ENCODE measurements around the gene WBP2. TPM values are rescaled to one million over a fixed set of nuclear protein-coding genes. Genes with fewer than 3 reads are reported as not detected.

The WBP2 gene
- total and polyA plus RNA-seq, 10 of the 15 experiments (the other 5 are each of a cell fraction or from before 2014, with no cell fraction given) = 1.5 to 57.3 (median 27.5) TPM

- TF ChIP-seq ZBED1 (IDR thresholded peaks at IDR 0.05; ENCODE audit: borderline replicate concordance) = no peak
- TF ChIP-seq YY1 (IDR thresholded peaks at IDR 0.05; ENCODE audit: low read depth, low read length) = no peak
- TF ChIP-seq POLR2A (IDR thresholded peaks at IDR 0.05; ENCODE audit: low read depth, low read length) = peak; percentile 57
- no peak for TF ChIP-seq POLR2AphosphoS2 (IDR thresholded peaks at IDR 0.05; ENCODE audit: low read depth, low read length)
Observed at GRCh38 chr17:75876190-75876937, 21.2 kb upstream of the WBP2 start (continued).

GRCh38 chr17:75875940-75876189 is 20.7 kb upstream of the WBP2 start:
- Histone ChIP-seq H3K79me2 (ENCODE audit: control insufficient read depth, insufficient read depth, low read length) (no peaks in the 10 kb centered on the region), H4K20me1 (ENCODE audit: control insufficient read depth, insufficient read depth) (no peaks in the 10 kb centered on the region), H3K9me3 (replicated peaks; ENCODE audit: control insufficient read depth, insufficient read depth, low read length) (no peaks in the 10 kb centered on the region), H3K36me3 (ENCODE audit: control insufficient read depth in 2 of 2, insufficient read depth in 2 of 2, low read length in 1 of 2) (no peaks in the 10 kb centered on the region), H3K4me3 (no peak overlapping the region), H3K27ac (ENCODE audit: control insufficient read depth, insufficient read depth) (no peak overlapping the region), H3K4me2 (ENCODE audit: control insufficient read depth, insufficient read depth) (peak overlapping the region; percentile 92), H3K9ac (ENCODE audit: control insufficient read depth, insufficient read depth, low read length) (no peak overlapping the region; the same call in 1 of the 2 replicates), H3K4me1 (ENCODE audit: control insufficient read depth, insufficient read depth, low read length) (peaks cover 25% of the 10 kb centered on the region), H3K27me3 (replicated peaks in 1 of 2; ENCODE audit: control insufficient read depth in 2 of 2, insufficient read depth in 2 of 2, low read length in 1 of 2) (peaks cover 2% of the 10 kb centered on the region in 2 experiments), H2AFZ (ENCODE audit: control insufficient read depth, low read depth, low read length) (peak overlapping the region; percentile 61)
- CTCF ChIA-PET = interaction anchor here (0.7 to 7.9 kb wide), 16 partner anchors 8 to 222 kb away, joined by 3 to 81 read pairs (median 4); partner anchors contain the start of genes GALK1, MRPL38 and TRIM65
- 47% methylated on average over 5 of the region's 5 CpGs for whole genome bisulfite sequencing (ENCODE audit: insufficient coverage, insufficient replicate concordance, low lambda C conversion rate, missing lambda C conversion rate)
- ATAC-seq = no peak
- TF ChIP-seq YY1 (IDR thresholded peaks at IDR 0.05; ENCODE audit: low read depth, low read length) (no peak), ATF3 (IDR thresholded peaks at IDR 0.05; ENCODE audit: borderline replicate concordance, extremely low read depth, low read depth, low read length) (no peak), HDAC2 (IDR thresholded peaks at IDR 0.05) (no peak), NKRF (conservative IDR thresholded peaks at IDR 0.05) (no peak), EZH2 (IDR thresholded peaks at IDR 0.05; ENCODE audit: borderline replicate concordance, control insufficient read depth, low read depth, low read length) (no peak), BCL11A (IDR thresholded peaks at IDR 0.05; ENCODE audit: low read depth, low read length) (no peak), EED (IDR thresholded peaks at IDR 0.05; ENCODE audit: low read depth) (no peak), KLF5 (IDR thresholded peaks at IDR 0.05; ENCODE audit: partially characterized antibody) (no peak), NFYA (IDR thresholded peaks at IDR 0.05; ENCODE audit: borderline replicate concordance, low read depth, low read length) (no peak), HDAC6 (IDR thresholded peaks at IDR 0.05; ENCODE audit: unreplicated experiment) (no peak)
- intact Hi-C loops (cut with micrococcal nuclease; ENCODE audit: unreplicated experiment) = no loop called here
- no peak for DNase-seq (ENCODE audit: low read depth, low spot score)
- RAD21 ChIA-PET (ENCODE audit: unreplicated experiment) = interaction anchor here (0.8 to 2.4 kb wide), 7 partner anchors 11 to 111 kb away, joined by 3 to 16 read pairs (median 5); partner anchors contain the start of genes GALK1, TRIM65 and WBP2
- in situ Hi-C loops (cut with MboI) = no loop called here
- POLR2A ChIA-PET = interaction anchor here (0.5 to 3.7 kb wide), 11 partner anchors 11 to 476 kb away, joined by 3 to 27 read pairs (median 5); partner anchors contain the start of genes UNC13D and WBP2
- SMC1A ChIA-PET (ENCODE audit: uncharacterized antibody, unreplicated experiment) = interaction anchor here (0.9 to 1.9 kb wide), 9 partner anchors 11 to 122 kb away, joined by 3 to 8 read pairs (median 6); partner anchors contain the start of genes TRIM65, UNC13D and WBP2
- BruUV-seq (replicated peaks) = no TSS peak
- no peak for FAIRE-seq

All from GM12878 (cell line).